Measurements from ENCODE around the gene TIE1.

DNA sequence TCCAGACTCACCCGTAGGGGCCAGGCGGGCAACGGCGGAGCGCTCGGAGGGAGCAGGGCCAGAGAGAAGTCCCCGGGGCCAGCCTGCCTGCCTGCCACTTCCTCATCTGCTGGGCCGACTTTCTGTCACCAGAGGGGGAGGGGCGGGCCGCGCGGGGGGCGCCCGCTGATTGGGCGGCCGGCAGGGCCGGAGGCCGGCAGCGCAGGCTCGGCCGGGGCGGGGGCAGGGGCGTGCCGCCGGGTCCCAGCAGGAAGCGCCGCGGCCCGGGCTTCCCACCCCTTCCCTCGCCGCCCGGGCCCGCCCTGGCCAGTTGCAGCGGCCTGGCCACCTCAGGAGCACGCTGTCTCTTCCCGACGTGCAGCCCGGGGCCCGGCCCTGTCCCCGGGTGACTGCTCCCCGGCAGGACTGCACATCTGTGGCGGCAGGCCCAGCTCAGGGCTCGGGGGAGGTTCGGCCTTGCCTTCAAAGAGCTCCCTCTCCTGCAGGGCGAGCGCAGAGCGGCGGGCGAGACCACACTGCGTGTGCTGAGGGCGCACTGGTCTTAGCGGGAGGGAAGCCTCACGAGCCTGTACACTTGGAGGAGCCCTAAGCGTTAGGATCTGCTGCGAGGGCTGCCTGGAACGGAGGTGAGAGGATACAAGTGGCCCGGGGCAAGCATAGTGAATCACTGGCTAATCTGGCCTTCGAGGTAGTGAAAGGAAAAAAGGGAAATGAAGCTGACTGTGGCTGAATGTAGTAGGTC is 67.3 kb downstream of the TIE1 start, which contains the start of gene ELOVL1:
- TF ChIP-seq EZH2 (IDR thresholded peaks at IDR 0.05; ENCODE audit: insufficient read depth, poor library complexity, severe bottlenecking), result no peak
- no peak for TF ChIP-seq EZH2phosphoT487 (IDR thresholded peaks at IDR 0.05; ENCODE audit: insufficient read depth, low read depth)
